Stimulated activated naive CD4-positive, alpha-beta T cell (primary cell): Measurements from ENCODE around the gene UBN1.
A peak's percentile ranks its signal among the peaks of the same experiment; 100 is the strongest.

Experiments used
- DNase-seq, 6 experiments: peaks; one replicate each; lab custom pipeline; 2025; lab: John Stamatoyannopoulos, UW

Gene UBN1, protein sequence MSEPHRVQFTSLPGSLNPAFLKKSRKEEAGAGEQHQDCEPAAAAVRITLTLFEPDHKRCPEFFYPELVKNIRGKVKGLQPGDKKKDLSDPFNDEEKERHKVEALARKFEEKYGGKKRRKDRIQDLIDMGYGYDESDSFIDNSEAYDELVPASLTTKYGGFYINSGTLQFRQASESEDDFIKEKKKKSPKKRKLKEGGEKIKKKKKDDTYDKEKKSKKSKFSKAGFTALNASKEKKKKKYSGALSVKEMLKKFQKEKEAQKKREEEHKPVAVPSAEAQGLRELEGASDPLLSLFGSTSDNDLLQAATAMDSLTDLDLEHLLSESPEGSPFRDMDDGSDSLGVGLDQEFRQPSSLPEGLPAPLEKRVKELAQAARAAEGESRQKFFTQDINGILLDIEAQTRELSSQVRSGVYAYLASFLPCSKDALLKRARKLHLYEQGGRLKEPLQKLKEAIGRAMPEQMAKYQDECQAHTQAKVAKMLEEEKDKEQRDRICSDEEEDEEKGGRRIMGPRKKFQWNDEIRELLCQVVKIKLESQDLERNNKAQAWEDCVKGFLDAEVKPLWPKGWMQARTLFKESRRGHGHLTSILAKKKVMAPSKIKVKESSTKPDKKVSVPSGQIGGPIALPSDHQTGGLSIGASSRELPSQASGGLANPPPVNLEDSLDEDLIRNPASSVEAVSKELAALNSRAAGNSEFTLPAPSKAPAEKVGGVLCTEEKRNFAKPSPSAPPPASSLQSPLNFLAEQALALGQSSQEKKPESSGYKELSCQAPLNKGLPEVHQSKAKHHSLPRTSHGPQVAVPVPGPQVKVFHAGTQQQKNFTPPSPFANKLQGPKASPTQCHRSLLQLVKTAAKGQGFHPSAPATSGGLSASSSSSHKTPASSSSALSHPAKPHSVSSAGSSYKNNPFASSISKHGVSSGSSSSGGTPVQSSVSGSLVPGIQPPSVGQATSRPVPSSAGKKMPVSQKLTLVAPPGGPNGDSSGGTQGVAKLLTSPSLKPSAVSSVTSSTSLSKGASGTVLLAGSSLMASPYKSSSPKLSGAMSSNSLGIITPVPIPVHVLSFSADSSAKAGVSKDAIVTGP (N-terminal part only)

DNA sequence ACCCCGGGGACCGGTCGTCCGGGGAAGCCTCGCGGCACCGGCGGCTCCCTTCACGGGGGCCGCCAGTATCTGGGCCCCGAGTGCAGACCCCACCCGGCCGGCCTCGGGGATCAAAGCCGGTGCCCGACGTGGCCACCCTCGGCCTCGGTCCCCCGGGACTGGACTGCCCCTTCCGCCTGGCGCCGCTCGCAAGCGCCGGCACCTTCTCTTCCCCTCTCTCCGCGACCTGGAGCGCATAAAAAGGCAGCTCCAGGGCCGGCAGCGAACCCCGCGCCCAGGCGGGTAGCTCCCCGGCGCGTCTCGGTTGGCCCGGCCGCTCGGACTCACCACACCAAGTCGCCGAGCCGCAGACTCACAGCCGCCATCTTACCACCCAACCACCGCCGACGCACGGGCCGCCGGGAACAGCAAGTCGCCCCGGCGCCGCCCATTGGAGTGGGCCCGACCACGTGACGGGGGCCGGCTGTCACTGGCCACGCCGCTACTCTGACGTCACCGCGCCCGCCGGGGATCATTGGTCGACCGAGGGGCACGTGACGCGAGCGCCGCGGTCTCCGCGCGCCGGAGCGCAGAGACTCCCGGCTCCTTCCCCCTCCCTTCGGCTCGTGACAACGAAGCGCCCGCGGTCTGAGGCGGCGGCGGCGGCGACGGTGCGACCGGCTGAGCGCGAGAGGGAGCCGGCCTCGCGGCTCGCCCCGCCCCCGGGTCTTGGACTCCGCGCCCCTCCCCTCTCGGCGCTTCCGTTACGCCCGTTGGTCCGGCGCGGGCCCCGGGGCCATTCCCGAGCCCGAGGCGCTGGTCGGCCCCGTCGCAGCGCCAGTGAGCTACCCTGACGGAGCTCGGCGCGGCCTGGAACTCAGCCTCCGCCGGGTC, at the start of gene UBN1, which contains the start of gene GLYR1:
Gene UBN1, plus strand, starts transcription at position 581 of the 873 bp plus-strand sequence. CDS start 5,437 bp downstream, outside the sequence.
Gene GLYR1, minus strand, starts transcription at position 388 of the 873 bp plus-strand sequence. Its CDS starts 23 bp downstream, at position 365.
- peak; percentile 97 to 99 (median 98) for DNase-seq

DNA sequence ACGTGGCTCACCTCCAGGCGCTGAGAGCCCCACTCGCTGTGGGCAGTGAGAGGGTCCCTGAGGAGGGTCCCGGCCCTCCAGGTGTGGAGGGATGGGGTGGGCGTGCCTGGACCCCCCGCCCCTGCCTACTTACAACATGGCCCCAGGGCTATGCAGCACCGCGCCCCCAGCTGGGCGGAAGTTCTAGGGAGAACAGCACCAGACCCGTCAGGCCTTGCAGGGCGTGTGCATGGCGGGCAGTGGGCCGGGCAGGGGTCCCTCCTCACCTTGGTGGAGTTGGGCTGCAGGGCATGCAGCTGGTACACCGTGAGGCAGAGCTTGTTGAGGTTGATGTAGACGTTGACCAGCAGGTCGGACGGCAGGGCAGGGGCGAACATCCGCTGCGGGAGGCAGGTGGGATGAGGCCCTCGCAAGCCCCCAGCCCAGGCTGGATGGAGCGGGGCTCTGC, 49.5 kb upstream of the UBN1 start:
- no peak for DNase-seq

DNA sequence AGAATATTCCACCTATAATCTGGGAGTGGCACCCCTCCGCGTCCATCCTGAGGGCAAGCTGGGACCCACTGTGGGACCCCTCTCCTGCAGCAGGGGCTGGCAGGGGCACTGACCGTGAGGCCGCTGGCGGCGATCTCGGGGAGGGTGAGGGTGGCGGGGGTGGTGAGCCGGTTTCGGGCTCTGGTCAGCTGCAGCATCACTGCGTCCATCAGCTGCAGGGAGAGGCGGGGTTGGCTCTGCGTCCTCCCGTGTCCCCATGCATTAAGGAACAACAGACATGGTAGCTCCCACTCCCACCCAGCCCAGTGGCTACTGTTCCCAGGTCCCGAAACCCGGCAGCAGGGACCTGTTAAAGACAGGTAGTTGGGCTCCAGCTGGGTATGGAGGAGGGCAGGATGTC, 48.8 kb upstream of the UBN1 start:
- no peak for DNase-seq

DNA sequence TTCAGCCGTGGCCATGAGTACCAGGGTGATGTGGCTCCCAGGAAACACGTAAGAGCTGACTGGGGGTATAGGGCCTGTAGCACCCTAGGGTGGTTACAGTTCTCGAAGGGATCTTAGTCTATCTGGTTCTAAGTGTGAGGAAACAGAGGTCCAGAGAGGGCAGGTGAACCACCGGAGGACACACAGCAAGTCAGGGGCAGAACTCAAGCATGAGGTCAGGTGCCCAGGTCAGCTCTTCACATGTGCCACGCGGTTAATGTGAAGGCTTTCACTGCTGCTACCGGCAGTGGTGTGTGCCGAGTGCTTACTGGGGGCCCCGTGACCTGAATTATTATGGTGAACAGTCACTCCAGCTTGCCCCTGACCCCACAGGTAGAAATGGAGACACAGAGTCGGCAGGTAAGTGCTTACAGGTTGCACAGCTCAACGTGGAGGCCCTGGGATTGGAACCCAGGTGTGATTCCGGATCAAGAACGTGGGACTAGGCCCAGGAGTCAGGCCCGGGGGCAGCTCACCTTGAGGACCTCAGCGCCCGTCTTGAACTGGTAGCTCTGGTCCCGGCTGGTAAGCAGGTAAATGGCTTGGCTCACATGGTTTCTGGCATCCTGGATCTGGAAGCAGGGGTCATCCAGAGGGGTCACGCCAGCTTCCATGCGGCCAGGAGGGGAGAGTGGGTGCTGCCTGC, 48.0 kb upstream of the UBN1 start:
- no peak for DNase-seq

DNA sequence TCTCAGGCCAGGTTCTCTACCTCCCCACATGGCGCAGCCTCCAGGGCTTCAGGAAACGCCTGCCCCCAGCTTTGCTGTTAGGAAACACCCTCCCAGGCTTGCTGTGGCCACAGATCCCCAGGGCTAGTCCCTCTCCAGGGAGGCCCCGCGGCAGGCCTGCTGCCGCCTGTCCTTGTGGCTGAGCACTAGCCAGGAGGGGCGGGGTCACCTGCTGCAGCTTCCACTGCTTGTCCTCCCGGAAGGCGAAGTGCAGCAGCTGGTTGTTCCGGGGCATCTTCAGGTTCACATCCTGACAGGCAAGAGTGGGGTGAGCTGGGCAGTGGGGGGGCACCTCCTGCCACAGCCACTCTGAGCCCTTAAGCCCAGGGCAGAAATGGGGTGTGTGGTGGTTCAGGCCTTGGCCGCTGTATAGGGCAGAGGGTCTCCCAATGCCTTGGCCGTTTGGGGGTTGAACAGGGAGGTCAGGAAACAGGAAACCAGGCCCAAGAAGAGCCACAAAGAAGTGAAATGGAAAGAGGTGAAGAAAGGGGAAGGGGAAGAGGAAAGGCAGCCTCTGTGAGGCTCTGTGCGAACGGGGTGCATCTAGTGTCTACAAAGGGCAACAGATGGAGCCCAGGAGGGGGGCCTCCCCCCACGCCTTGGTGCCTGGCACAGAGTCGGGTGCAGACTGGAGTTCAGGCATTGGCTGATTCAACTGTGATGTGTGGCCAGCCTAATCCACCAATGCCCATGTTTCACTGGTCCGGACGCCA, 46.8 kb upstream of the UBN1 start:
- DNase-seq: no peak

DNA sequence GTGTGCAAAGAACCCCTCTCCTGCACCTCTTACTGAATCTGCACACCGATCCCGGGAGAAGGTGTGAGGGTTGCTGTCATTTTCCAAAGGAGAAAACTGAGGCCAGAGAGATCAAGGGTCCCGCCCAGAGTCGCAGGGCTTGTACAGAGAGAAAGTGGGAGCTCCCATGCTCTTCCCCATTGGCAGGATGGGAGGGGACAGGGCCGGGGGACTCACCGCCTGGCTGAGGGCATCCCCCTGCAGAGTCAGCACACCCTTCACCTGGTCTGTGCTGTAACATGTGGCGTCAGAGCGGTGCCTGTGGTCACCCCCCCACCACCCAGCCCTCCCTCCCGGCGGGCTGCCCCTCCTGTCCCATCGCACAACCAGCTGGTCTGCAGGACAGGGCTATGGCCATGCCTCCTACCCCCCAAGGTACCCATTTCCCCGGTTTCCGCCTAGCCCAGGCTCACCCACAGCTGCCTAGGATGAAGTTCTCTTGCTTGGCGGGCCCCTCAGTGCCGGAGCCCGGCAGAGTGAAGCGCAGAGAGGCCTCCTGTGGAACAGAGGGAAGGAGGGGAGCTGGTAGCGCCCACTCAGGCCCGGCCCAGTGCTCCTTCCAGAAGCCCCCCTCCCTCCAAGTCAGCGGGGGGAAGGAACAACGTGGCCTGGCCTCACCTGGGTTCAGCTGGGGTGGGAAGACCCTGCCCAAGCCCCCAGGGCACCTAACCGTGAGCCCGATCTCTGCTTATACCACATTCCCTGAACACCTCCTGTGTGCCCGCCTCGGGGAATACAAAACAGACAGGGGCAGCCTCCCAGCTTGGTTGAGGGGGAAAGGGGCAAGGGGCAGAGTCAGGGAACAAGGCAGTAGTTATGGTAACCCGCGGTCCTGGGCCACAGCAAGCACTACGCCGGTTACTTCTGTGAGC, 46.0 kb upstream of the UBN1 start:
- DNase-seq: peak in 1 of 6 experiments; percentile 34

DNA sequence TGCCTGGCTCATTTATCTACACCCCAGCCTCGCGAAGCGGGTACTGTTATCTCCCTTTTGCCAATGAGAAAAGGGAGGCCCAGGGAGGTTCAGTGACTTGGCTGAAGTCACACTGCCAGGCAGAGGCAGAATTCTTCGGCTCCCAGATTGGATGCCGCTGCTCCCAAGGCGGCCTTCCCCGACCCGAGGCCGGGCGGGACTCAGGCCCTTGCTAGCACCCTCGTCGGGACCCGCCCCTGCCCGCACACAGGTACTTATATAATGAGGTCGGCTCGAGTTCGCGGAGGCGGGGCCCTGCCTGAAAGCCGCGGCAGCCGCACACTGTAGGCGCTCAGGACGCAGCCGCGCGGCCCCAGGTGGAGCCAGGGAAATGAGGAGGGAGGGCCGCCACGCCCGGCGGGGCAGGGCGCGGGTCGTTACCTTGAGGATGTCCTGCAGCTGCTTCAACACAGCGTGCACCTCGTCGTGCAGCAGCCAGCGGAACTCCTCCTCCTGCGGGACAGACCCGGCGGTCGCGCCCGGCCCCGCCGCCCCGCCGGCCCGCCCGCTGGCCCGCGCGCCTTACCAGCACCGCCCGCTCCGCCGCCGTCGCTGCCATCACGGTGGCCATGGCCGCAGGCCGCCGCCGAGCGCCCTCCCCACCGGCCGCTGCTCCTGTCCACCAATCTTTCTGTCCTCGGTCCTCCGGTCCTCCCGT, 45.2 kb upstream of the UBN1 start, which contains the start of gene ROGDI:
Gene ROGDI, minus strand, starts transcription at position 672 of the 697 bp plus-strand sequence. Its CDS starts 62 bp downstream, at position 610.
- peak; percentile 78 to 91 (median 88) for DNase-seq

DNA sequence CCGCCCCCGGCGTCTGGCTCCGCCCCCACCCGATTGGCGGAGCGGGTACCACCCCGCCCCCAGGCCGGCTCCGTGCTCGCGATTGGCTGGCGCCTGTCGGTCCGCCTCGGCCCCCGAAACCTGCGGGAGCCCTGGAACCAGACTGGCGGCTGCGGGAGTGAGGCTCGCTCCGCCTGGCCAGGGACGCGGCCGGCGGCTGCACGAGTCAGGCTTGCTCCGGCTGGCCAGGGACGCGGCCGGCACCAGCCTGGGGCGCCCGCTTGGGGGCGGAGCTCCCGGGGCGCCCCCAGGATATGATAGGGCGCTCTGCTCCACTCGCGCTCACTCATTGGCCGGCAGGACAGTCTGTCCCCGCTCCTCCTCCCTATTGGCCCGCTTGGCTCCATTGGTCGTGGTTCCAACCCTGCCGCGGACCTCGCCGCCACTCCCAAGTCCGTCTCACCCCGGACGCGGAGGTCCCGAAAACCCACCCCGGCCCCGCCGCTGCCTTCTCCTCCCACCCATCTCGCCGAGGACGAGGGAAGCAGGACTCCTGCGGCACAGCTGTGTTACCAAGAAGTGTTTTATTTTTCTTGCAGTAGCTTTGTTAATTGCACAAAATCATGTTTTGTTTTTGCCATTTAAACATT, 44.5 kb upstream of the UBN1 start:
- DNase-seq: peak; percentile 70 to 98 (median 90)

DNA sequence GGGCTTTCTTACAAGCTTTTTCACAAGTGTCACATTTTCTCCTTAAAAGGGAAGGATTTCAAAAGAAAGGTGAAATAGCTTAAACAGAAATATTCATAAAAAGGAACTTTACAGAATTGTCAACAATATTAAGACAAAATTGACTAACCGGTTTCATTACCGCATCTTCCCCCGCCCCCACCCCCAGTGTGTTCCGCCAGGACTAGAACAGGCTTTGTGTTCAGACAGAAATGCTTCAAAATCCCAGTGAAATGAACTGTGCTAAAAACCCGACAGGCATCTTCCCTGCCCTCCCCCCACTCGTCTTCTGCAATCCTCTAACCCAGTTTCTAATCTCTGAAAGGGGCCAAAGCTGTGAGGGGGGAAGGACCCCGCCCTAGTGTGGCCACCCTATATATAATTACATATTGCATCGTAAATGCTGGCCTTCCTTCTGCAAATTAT, 43.9 kb upstream of the UBN1 start:
- no peak for DNase-seq

DNA sequence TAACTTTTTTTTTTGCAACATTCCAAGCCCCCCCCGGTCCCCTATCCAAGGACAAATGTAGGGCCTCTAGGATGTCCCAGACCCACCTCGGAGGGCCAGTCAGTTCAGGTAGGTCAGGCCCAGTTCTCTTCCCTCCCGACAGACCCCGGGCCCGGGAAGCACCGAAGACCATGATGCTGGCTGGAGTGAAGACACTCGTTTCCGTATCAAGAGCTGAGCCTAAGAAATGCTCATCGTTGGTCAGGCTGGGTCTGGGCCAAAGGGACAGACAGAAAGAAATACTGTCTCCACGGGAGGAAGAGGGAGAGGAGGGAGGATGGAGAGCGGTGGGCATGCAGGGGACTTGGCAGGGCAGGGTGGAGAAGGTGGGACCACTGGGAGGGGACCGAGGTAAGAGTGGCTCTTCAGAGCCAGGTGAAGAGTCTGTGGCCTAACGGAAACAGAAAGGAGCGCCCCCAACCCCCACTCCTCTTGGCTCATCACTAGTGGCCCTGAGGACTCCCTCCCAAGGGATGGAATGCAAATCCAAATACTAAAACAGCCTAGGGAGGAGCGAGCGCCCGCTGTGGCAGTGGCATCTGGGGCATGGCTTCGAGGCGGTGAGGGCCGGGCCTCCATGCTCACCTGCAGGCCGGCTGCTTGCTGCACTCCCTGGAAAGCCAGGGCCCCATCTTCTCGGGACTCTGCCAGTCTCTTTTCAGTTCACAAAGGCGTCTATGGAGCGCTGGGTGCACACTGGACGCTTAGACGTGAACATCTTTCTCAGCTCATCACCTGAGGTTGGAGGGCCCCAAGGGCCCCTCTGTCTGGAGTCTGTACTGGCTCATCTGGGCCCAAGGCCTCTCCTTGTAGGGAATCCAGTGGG, 43.2 kb upstream of the UBN1 start:
- no peak for DNase-seq

DNA sequence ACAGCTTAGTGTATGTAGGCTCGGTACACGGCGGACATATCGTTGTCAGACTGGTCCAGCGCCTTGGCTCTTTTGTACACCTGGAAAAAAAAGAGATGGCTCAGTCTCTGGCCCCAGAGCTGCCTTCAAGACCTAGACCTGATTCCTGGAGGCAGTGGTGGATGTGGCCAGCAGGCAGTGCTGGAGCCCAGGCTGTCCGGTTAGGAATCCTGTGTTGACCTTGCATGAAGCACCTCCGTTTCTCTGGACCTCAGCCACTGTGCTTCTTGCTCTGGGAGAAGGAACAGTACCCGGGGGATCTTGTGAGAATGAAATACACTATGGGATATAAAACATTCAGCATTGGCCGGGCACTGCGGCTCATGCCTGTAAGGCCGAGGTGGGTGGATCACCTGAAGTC, 42.0 kb upstream of the UBN1 start:
- DNase-seq: no peak

DNA sequence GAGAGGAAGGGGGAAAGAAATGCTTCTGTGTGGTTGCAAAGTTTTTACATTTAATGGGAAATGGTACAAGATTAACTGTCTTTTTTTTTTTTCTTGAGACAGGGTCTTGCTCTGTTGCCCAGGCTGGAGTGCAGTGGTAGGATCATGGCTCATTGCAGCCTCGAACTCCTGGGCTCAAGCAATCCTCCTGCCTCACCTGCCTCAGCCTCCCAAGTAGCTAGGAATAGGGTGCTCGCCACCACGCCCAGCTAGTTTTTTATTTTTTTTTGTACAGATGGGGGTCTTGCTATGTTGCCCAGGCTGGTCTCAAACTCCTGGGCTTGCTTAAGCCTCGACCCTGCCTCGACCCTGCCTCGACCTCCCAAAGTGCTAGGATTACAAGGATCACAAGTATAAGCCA, 41.0 kb upstream of the UBN1 start:
- no peak for DNase-seq

DNA sequence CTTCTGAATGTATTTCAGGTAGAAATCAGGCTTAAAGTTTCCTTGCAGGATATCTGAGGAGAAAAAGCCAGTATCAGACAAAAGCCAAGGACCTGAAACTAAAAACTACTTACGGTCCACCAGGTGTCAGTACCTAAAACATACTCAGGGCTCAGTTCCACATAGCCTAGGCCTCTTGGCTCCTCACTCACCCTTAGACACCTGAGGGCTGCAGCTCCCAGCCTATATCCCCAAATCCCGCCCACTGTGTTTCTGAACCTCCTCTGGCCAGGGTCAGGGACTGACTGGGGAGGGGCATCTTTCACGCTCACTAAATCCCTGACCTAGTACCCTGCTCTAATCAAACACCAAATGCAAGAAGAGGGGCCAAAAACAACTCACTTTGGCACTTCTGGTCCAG, 36.0 kb upstream of the UBN1 start:
- DNase-seq: no peak

DNA sequence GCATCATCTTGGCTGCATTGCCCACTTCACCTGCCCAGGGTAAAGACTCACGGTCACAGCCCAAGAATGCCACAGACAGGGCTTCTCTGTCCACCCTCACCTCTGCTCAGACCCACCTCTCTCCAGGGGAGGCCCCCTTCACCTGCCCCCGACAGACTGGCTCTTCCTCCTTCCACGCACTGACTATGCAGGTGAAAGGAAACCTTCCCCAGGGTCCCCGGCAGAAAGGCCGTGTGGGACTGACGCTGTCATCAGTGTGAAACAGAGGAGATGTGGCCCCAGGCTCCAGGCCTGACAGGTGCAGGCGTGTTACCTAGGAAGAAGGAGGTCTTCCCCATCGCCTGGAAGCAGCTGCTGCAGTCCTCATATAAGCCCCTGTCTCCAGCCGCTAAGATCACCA, 35.5 kb upstream of the UBN1 start:
- DNase-seq: no peak

DNA sequence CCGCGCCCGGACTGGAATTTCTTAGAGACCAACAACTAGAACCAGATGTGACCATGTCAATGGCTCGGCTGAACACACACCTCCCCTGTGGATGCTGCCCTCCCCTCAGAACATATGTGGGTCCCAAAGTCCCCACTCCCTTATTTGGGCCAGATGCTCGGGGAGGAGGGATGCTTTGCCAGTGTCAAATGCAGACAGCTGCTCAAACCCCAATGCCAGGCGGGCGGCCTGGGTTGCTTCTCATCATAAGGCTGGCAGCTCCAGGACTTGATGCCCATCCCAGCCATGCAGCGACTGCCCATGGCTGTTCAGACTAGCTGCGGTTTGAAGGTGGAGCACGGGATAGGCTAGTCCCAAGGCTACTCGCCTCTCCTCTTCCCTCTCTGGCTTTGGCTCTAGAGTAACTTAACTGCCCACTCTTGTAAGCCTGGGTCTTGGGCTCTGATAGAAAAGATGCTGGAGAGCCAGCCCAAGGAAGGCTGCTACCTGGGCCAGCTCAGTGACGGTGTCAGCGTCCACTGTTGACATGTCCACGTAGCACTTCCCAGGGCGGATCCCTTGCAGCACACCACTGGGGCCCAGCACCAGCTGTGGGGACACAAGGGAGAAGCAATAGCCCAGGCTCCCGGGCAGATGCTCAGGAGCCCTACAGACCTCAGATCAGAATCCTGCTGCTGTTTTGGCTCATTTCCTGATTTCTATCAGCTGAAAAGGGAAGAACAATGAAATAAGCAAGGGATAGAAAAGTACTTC, 33.9 kb upstream of the UBN1 start:
- no peak for DNase-seq

DNA sequence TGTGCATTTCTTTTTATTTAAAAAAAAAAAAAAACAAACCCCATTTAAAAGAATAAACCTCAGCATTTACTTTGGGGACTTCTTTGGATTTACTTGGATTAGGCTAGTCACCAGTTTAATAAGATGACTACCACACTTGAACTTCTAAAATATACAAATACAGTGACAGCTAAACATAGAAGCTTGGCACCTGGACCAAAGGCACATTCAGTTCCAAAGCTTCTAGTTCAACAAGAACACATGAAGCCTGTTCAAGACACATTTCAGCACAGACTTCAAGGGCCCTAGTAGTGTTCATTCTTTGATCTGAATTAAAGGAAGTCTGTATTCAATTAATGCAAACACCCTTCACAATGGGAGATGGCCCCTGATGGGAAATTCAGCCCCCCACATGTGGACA, 33.2 kb upstream of the UBN1 start:
- no peak for DNase-seq
